Kidney epithelial cell (primary cell): ENCODE results near the gene LCN1. TPM values are rescaled to one million over a fixed set of nuclear protein-coding genes. Genes with fewer than 3 reads are reported as not detected.

Experiments
- DNase-seq: peaks from one replicate; pipeline ENCODE4 v3.0.0-alpha.2; 2010; ENCODE audit warnings: low read depth
- H3K27me3 ChIP-seq: 2 replicates; pipeline ENCODE4 v1.6.0; 2011; ENCODE audit warnings: low read length; ENCODE audit not compliant: control insufficient read depth, insufficient read depth
- H3K36me3 ChIP-seq: 2 replicates; pipeline ENCODE4 v1.5.1; 2011; ENCODE audit warnings: low read length; ENCODE audit not compliant: control insufficient read depth, insufficient read depth
- H3K4me3 ChIP-seq: 2 replicates; pipeline ENCODE4 v1.5.1; 2011; ENCODE audit warnings: low read depth, mild to moderate bottlenecking, control low read depth, low read length
- total RNA-seq: library from RNA; depleted of rRNA; stranded (reverse); fragments of >200 nt; gene quantifications from 2 replicates; pipeline ENCODE4 v1.2.3, GENCODE V29; 2015
- TF ChIP-seq, protein P1 (sequence below): IDR thresholded peaks from 2 replicates; pipeline ENCODE4 v1.5.1; 2011; ENCODE audit warnings: mild to moderate bottlenecking, moderate library complexity, low read length, control low read depth, inconsistent platforms; ENCODE audit not compliant: insufficient read depth, poor library complexity, severe bottlenecking

Gene LCN1
- total RNA-seq, 1 donor from 2014 or later: not detected

DNA sequence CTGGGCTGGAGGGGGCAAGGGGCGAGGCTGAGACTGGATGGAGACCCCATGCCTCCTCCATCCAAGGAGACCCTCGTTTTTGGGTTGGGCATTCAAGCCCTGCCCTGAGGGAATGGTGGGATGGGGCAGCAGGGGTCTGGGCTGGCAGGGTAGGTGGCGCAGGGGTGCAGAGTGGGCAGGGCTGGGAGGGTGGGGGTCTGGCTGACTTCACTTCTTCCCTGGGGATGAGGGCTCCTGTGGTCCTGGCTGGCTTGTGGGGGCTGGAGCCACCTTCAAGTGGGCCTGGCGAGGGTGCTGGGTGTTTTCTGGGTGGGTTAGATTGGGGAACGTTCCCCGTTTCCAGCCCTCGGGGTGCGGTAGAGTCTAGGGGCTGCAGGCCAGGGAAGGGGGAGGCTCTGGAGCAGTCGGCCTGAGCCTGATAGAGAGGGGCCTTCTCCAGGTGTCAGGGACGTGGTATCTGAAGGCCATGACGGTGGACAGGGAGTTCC is 412 bp downstream of the LCN1 start:
- TF ChIP-seq, protein P1, sequence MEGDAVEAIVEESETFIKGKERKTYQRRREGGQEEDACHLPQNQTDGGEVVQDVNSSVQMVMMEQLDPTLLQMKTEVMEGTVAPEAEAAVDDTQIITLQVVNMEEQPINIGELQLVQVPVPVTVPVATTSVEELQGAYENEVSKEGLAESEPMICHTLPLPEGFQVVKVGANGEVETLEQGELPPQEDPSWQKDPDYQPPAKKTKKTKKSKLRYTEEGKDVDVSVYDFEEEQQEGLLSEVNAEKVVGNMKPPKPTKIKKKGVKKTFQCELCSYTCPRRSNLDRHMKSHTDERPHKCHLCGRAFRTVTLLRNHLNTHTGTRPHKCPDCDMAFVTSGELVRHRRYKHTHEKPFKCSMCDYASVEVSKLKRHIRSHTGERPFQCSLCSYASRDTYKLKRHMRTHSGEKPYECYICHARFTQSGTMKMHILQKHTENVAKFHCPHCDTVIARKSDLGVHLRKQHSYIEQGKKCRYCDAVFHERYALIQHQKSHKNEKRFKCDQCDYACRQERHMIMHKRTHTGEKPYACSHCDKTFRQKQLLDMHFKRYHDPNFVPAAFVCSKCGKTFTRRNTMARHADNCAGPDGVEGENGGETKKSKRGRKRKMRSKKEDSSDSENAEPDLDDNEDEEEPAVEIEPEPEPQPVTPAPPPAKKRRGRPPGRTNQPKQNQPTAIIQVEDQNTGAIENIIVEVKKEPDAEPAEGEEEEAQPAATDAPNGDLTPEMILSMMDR: no peak
- no peak for DNase-seq
- no peaks in the 10 kb centered on the region for H3K36me3 ChIP-seq
- peaks cover 2% of the 10 kb centered on the region for H3K27me3 ChIP-seq
- no peak overlapping the region for H3K4me3 ChIP-seq

DNA sequence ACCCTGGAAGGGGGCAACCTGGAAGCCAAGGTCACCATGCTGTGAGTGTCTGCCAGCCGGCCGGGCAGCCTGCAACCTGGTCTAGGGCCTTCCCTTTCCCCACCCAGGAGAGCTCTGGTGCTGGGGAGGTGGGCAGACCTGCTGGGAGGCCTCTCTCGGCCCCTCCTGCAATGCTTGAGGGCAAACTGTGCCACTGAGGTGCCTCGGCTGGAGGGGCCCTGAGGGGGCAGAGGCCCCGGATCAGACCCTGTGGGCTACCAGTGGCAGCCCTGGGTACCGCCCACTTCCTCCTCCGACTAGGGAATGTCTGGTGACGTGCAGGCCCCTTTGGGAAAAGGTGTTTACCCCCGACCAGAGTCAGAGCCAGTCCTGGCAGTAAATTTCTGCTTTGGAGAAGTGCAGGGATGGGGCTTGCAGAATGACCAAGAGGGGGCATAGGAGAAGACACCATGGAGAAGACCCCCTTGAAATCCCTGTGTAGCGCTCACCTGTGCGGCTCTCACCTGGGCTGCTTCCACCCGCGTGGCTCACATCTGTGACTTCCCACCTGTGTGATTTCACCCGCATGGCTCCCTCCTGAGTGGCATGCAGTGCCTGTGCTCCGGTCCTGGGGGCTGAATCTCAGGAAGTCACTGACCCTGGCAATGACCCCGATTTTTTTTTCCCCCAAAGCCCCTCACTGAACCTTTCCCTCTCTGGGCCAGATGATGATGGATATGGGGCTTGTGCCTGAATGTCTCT is 1.1 kb downstream of the LCN1 start:
- no peaks in the 10 kb centered on the region for H3K36me3 ChIP-seq
- TF ChIP-seq, protein P1: no peak
- peaks cover 2% of the 10 kb centered on the region for H3K27me3 ChIP-seq
- no peak for DNase-seq
- no peak overlapping the region for H3K4me3 ChIP-seq

DNA sequence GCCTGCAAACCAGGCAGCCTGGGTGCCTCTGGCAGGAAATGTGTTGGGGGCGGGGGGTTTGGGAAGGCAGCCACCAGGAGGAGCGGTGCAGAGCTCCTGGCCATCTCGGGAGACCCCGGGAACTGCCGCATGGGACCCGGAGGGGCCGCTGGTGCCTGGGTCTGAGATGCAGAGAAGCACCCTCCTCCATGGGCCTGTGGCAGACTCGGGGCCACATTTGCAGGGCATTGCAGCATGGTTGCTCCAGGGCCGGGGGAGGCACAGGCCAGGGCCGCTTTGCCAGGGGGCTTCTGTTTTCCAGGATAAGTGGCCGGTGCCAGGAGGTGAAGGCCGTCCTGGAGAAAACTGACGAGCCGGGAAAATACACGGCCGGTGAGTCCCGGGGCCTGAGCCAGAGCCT is 1.7 kb downstream of the LCN1 start:
- Histone ChIP-seq H3K36me3 (no peaks in the 10 kb centered on the region), H3K27me3 (peaks cover 2% of the 10 kb centered on the region), H3K4me3 (no peak overlapping the region)
- TF ChIP-seq, protein P1: no peak
- no peak for DNase-seq

DNA sequence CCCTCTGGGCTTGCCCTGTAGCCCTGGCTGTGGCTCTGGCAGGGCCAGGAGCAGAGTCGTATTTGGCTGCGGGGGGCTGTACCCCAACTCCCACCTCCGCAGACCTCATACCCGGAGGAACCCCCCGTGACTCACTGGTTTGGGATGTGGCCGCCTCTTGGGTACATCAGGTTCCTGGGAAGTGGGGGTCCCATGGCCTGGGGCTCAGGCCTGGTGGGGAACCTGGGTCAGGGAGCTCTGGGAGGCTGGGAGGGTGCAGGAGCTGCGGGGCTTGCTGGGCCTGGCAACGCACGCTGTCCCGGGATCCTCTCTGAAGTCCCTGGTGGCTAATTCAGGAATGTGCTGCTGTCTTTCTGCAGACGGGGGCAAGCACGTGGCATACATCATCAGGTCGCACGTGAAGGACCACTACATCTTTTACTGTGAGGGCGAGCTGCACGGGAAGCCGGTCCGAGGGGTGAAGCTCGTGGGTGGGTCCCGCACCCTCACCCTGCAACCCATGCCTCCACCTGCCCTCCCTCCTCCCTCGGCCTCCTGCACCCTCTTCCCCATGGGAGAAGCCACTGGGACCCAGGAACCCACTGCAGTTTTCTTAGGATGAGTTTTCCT is 2.4 kb downstream of the LCN1 start:
- Histone ChIP-seq H3K36me3 (no peaks in the 10 kb centered on the region), H3K4me3 (no peak overlapping the region), H3K27me3 (peaks cover 2% of the 10 kb centered on the region)
- no peak for DNase-seq
- TF ChIP-seq, protein P1: no peak

DNA sequence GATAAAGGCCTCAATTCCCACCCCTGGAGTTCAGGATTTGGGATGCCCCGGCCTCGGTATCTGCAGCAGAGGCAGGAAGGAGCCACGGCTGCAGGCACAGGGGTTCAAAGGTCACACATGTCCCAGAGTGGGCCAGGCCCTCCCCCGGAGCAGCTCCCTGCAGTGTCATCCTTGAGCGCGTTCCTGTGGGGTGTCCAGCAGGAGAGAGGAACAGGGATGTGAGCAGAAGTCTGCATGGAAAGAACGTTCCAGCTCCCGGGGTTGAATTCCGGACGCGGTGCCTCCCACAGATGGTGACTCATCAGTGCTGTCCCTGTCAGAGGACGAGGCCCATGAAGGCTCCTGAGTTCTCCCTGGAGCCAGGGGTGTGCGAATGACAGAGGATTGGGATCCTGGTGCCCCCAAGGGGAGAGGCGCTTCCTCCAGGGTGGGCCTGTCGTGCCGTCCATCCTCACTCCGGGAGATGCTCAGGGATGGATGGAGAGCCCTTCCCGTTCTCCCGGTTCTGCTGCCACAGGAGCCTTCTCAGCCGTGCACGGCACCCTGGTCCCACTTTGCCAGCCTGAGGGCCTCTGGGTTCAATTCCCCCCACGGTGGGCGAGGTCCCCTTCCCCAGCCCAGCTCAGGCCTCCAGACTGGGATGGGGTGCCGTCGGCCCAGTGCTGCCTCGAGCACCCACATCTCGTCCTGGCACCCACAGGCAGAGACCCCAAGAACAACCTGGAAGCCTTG is 3.1 kb downstream of the LCN1 start:
- Histone ChIP-seq H3K27me3 (peaks cover 2% of the 10 kb centered on the region), H3K4me3 (no peak overlapping the region), H3K36me3 (no peaks in the 10 kb centered on the region)
- no peak for DNase-seq
- TF ChIP-seq, protein P1: no peak
